GM19468 (cell line): ENCODE results near the gene GRK2.

Experiments
- ATAC-seq: cut with Tn5 transposase; IDR thresholded peaks from one replicate; pipeline ENCODE4 v1.9.1; 2021; ENCODE audit warnings: mild to moderate bottlenecking, moderate library complexity, moderate number of reproducible peaks; ENCODE audit not compliant: unreplicated experiment; ENCODE audit errors: extremely low read depth

The GRK2 gene

DNA sequence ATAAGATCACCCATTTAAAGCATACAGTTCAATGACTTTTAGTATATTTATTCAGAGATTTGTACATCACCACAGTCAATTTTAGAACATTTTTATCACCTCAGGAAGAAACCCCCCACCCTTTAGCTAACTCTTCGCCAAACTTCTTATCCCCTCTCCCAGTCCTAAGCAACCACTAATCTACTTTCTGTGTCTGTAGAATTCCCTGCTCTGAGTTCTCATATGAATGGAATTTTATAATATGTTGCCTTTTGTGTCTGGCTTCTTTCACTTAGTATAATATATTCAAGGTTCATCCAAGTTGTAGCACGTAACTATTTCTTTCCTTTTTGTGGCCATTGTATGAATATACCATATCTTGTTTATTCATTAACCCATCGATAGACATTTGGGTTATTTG lies 26.4 kb downstream of the GRK2 start:
- ATAC-seq, result no peak

DNA sequence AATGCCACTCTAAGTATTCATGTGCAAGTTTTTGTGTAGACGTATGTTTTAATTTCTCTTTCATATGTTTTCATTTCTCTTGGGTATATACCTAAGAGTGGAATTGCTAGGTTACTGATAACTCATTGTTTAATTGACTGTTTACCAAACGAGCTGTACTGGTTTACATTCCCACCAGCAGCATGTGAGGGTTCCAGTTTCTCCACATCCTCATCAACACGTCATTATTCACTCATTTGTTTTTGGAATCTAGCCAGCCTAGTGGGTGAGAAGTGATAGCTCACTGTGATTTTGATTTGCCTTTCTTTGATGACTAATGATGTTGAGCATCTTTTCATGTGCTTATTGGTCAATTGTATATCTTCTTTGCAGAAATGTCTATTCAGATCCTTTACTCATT lies 26.8 kb downstream of the GRK2 start:
- no peak for ATAC-seq

DNA sequence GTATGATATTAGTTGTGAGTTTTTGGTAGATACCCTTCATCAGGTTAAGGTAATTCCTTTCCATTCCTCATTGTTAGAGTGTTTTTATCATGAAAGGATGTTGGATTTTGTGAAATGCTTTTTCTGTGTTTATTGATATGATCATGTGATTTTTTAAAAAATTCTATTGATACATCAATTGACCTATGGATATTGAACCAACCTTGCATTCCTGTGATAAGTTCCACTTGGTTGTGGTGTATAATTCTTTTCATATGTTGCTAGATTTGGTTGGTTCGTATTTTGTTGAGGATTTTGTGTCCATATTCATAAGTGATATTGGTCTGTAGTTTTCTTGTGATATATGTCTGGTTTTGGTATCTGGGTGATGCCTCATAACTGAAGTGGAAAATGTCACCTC lies 29.6 kb downstream of the GRK2 start:
- ATAC-seq, result no peak

- no peak for ATAC-seq
Measured at GRCh38 chr11:67298786-67299185, 32.5 kb downstream of the GRK2 start.

DNA sequence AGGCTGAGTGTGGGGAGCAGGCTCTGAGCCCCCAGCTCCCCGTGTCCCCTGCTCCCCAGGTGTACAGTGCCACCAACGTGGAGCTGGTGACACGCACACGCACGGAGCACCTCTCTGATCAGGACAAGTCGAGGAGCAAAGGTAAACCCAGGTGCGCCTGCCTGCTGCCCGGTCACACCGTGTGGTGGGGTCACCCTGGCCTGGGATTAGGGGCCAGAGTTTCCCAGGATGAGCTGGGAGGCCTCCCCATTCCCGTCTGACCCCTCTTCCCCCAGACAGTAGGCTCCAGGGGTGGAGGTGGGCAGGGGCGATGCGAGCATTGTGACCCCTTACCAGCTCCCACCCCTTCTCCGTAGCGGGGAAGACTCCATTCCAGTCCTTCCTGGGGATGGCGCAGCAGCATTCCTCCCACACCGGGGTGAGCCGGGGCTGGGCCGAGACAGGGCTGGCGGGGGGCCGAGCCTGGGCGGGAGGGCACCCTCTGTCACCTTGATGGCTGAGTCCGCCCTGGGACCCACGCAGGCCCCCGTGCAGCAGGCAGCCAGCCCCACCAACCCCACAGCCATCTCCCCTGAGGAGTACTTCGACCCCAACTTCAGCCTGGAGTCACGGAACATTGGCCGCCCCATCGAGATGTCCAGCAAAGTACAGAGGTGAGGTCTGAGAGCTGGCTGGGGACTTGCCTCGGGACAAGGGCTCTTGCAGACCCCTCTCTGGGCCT lies 33.4 kb downstream of the GRK2 start:
- ATAC-seq, result no peak

DNA sequence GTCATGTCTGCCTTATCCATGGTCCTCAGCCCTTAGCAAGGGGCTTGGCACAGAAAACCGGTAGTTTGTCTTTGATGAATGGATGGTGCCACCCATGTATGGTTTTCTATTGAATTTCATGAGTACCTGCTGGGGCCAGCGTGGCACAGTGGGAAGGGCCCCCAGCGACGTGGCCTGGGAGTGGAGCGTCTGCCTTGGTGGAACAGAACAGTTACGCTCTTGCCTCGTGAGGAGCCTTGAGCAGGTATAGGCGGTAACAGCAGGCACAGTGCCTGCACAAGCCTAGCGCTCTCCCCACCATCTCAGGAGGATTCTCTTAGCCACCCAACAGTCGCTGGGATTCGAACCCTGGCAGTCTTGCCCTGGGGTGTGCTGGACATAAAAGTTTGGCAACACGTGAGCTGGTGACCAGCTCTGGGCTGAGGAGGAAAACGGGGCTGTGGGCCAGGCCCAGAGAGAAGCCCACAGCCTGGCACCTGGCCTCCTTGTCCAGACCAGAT lies 34.0 kb downstream of the GRK2 start:
- ATAC-seq, result no peak

DNA sequence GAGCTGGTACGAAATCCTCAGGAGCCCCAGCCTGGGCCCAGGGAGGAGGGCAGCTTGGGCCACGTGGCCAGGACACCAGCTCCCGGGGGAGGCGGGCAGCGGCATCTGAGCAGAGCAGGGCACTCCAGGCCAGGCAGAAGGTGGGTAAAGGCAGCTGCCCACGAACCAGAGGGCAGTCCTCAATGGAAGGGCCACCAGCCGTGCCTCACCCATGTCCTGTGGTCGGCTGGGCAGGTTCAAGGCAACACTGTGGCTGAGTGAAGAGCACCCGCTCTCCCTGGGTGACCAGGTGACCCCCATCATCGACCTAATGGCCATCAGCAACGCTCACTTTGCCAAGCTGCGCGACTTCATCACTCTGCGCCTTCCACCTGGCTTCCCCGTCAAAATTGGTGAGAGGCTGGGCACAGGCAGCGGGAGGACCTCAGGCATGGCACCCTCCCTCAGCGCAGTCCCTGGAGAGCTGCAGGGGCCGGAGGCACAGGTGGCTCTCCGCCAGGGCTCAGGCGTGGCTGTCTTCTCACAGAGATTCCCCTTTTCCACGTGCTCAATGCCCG lies 34.6 kb downstream of the GRK2 start:
- ATAC-seq, result no peak

GRCh38 chr11:67301313-67301921 lies 35.1 kb downstream of the GRK2 start:
- ATAC-seq, result no peak

- ATAC-seq, result no peak
Measured at GRCh38 chr11:67301951-67302516, 35.8 kb downstream of the GRK2 start.

DNA sequence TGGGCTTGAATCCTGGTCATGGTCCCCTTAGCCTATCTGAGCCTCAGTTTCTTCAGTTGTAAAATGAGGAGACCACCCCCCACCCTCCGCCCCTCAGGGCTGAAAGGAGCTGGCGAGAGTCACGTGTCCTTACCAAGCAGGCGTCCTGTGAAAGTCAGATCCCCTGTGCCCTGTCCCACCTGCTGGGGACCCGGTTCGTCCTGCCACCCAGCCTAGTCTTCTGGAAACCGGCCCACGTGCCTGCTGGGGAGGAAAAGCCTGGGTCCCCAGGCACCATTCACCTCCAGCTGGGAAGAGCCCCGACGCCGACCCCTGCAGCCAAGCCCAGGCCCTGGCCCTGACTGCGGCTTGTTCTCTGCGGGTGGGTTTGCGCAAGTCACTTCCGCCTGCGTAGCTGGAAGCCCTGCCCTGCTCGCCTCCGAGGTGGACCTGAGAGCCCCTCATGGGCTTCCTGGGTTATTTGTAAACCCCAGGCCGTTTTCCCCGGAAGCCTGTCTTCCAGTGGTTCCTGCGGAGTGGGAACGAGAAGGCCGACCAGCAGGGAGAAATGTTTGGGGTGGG lies 36.4 kb downstream of the GRK2 start:
- no peak for ATAC-seq

DNA sequence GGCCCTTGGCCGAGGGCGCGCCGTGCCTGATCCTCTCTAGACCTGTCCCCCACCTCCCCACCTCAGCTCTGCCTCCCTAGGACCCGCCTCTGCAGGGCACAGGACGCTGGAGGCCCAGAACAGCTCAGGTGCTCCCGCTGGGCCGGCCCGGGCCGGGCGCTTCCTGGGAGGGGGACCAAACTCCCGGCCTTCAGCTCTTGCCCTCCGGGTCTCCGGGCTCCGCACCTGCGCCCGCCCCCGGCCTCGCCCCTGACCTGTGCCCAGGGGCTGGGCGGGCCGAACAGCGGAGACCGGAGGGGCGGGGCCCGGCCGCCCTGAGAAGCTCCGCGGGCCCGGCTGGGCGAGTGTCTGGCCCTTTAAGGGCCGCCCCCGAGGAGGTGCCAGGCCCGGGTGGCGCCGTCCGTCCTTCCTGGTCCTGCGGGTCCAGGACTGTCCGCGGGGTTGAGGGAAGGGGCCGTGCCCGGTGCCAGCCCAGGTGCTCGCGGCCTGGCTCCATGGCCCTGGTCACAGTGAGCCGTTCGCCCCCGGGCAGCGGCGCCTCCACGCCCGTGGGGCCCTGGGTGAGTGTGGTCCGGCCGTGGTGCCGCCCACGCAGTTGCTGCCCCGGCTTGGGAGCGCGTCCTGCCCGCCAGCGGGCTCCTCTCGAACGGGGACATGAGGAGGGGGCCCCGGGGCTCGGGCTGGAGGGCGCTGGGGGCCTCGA lies 37.0 kb downstream of the GRK2 start, which contains the start of gene SSH3:
Gene SSH3 (plus strand): TSS at position 399 of the 703 bp plus-strand sequence. CDS start 96 bp downstream, at position 495.
- no peak for ATAC-seq

- no peak for ATAC-seq
Measured at GRCh38 chr11:67303835-67304411, 37.6 kb downstream of the GRK2 start.

- no peak for ATAC-seq
Measured at GRCh38 chr11:67304511-67305113, 38.3 kb downstream of the GRK2 start.

GRCh38 chr11:67306769-67307544 lies 40.7 kb downstream of the GRK2 start:
- ATAC-seq, result no peak

DNA sequence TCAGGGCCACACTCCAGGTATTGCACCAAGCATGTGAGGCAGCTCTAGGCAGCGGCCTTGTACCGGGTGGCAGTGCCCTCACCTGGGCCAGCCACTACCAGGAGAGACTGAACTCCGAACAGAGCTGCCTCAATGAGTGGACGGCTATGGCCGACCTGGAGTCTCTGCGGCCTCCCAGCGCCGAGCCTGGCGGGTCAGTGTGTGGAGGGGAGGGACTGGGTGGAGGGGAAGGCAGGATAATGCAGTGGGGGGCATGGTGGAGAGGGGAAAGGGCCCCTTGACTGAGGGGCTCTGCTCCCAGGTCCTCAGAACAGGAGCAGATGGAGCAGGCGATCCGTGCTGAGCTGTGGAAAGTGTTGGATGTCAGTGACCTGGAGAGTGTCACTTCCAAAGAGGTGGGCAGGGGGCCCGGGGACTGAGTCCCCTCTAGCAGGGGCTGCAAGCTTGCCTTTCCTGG lies 41.3 kb downstream of the GRK2 start:
- ATAC-seq, result no peak

DNA sequence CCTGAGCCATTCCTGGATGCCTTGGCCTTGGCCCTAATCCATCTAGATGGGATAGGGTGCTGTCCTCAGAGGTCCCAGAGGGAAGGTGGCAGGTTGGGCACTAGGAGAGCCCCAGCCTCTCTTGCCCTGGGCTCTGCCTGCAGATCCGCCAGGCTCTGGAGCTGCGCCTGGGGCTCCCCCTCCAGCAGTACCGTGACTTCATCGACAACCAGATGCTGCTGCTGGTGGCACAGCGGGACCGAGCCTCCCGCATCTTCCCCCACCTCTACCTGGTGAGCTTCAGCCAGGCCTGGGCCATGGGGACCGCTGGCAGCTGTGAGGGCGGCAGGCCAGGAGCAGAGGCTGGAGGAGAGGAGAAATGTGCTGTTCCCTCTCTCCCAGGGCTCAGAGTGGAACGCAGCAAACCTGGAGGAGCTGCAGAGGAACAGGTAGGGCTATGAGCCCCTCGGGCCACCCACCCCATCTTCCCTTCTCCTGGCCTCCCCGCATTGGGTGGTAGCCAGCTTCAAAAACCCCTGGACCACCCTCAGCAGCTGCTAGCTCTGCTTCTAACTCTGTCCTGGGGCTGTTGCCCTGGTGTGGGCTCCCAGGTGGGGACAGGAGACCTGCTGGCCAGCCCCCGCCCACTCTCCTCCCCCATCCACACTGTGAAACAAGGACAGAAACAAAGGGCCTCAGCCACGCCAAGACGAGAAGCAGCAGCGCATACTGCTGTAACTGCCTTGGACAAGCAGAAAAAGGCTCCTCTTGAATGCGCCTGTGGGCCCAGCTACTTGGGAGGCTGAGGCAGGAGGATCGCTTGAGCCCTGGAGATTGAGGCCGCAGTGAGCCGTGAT lies 42.0 kb downstream of the GRK2 start:
- ATAC-seq, result no peak

DNA sequence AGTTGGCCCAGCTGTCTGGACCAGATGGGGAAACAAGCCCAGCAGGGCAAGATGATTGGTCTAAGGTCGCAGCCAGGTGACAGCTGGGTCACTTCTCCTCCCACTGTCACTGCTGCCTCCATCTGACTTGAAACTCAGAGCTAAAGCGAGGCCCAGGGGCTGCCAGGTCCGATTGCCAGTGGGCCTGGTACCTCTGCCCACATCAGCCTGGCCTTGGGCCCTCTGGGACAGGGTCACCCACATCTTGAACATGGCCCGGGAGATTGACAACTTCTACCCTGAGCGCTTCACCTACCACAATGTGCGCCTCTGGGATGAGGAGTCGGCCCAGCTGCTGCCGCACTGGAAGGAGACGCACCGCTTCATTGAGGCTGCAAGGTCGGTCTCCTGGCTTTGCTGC lies 42.9 kb downstream of the GRK2 start:
- no peak for ATAC-seq

DNA sequence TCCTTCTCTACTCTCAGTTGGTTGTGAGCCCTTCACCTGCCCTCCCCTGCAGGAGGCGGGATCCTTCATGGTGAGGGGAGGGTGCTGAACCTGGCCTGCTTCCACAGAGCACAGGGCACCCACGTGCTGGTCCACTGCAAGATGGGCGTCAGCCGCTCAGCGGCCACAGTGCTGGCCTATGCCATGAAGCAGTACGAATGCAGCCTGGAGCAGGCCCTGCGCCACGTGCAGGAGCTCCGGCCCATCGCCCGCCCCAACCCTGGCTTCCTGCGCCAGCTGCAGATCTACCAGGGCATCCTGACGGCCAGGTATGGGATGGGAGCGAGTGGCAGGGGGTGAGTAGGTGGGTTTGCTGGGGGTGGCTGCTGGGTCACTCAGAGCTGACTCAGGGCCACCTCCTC lies 43.4 kb downstream of the GRK2 start:
- no peak for ATAC-seq
